ENCODE measurements around the gene EPB41. TPM values are rescaled to one million over a fixed set of nuclear protein-coding genes. Genes with fewer than 3 reads are reported as not detected.

The EPB41 gene
- total and polyA plus RNA-seq, 2 experiments from 2014 or later: 13.2 to 60.8 TPM

- H3K4me1 ChIP-seq (ENCODE audit: insufficient read depth): peaks cover 31% of the 10 kb centered on the region
- no peak overlapping the region for H2AFZ ChIP-seq
- H3K27me3 ChIP-seq: no peaks in the 10 kb centered on the region
- H3K4me3 ChIP-seq: no peak overlapping the region
- H3K36me3 ChIP-seq (replicated peaks; ENCODE audit: insufficient read depth, low read depth): no peaks in the 10 kb centered on the region
- no peak overlapping the region for H3K4me2 ChIP-seq
- WGBS (ENCODE audit: low lambda C conversion rate, missing lambda C conversion rate): 96% methylated on average over 9 of the region's 9 CpGs
- peaks cover 97% of the 10 kb centered on the region for H3K79me2 ChIP-seq
- H3K9me3 ChIP-seq (ENCODE audit: low read depth): no peaks in the 10 kb centered on the region
- H3K27ac ChIP-seq: no peak overlapping the region
- H3K9me2 ChIP-seq (replicated peaks; ENCODE audit: insufficient read depth): no peaks in the 10 kb centered on the region
- TF ChIP-seq CTCF (IDR thresholded peaks at IDR 0.05; ENCODE audit: poor library complexity): no peak
- TF ChIP-seq EZH2 (IDR thresholded peaks at IDR 0.05; ENCODE audit: borderline replicate concordance): no peak
- TF ChIP-seq EZH2phosphoT487 (IDR thresholded peaks at IDR 0.05; ENCODE audit: low read depth, severe bottlenecking, unreplicated experiment): no peak
- no peak for DNase-seq (ENCODE audit: low spot score)
- peaks cover 97% of the 10 kb centered on the region for H4K20me1 ChIP-seq (ENCODE audit: insufficient read depth, poor library complexity, severe bottlenecking)
Observed at GRCh38 chr1:29167904-29168303, 253.5 kb downstream of the EPB41 start.

Small RNA genes lying within 50 kb of the gene (small RNA-seq; reads per million reads assigned to genes)
- gene RF00017 (not detected), gene RF00019 (not detected)

Other genes starting within 250 kb of the EPB41 start
- 9.2 and 10.6 TPM in 2 replicates for gene GMEB1, start 245.8 kb upstream of the EPB41 start, total RNA-seq
- gene GMEB1, start 245.8 kb upstream of the EPB41 start, polyA plus RNA-seq: 7.0 and 7.6 TPM in 2 replicates
- gene YTHDF2, start 177.6 kb upstream of the EPB41 start, total RNA-seq: 71.9 and 87.3 TPM in 2 replicates
- gene YTHDF2, start 177.6 kb upstream of the EPB41 start, polyA plus RNA-seq: 66.8 and 83.3 TPM in 2 replicates
- gene OPRD1, start 102.4 kb upstream of the EPB41 start, total RNA-seq: 0.07 and 0.12 TPM in 2 replicates
- 0.08 and 0.12 TPM in 2 replicates for gene OPRD1, start 102.4 kb upstream of the EPB41 start, polyA plus RNA-seq
- 8.2 and 10.7 TPM in 2 replicates for gene TMEM200B, start 209.3 kb downstream of the EPB41 start, total RNA-seq
- gene TMEM200B, start 209.3 kb downstream of the EPB41 start, polyA plus RNA-seq: 8.3 and 11.0 TPM in 2 replicates

Data from hepatocyte (in vitro differentiated cells).